CD4-positive, alpha-beta T cell treated with Interleukin-6 at 100 ng/mL for 8 hours (primary cell): ENCODE data around the gene PSMD1.
"Not testable (repeated sequence)": the region's sequence is repeated elsewhere in the genome, so short reads cannot be mapped to it uniquely, and the experiment has no call there.

Experiments used
- DNase-seq: peaks from one replicate; pipeline ENCODE4 v3.0.0-alpha.2; 2020; ENCODE audit warnings: mixed read lengths, low spot score

The PSMD1 gene

DNA sequence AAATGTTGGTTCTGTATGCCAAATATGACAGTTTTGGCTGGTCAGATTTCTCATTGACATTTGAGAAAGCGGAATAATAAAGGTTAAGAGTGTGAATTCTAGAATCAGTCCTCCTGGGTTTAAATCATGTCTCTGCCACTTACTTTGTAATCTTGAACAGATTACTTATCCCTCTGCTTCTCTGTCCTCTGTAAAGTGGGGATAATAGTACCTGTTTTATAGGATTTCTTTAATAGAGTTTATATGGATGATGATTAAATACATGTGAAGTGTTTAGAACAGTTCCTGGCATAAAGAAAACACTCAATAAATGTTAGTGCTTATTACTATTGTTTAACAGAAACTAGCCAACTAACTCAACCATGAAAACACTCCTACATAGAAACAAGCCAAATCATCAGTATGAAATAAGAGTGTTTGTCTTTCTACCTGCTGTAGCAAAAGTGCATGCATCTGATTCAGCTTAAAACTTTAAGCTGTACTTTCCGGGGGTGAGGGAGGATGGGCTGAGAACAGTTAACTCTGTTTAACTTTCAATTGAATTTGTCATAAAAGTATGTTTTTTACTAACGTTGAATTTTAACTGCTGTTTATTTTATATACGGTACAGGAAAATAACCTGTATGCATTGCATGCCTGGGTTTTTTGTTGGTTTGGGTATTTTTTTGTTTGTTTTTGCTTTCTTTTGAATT lies 61.4 kb downstream of the PSMD1 start:
- DNase-seq = no peak

DNA sequence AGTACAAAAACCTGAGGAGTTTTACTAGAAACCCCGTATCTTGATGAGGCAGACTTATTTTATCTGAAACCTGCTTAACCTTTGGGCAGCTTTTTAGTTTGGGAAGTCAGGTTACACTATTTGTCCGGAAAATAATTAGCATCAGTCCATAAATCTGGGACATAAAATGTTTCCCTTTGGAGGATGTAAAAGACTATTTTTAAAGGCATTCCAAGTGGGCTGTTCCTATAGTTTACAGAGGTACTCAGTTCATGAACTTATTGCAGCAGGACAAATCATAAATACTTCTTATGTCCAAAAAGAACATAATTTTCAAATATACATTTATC lies 61.9 kb downstream of the PSMD1 start:
- DNase-seq = no peak

DNA sequence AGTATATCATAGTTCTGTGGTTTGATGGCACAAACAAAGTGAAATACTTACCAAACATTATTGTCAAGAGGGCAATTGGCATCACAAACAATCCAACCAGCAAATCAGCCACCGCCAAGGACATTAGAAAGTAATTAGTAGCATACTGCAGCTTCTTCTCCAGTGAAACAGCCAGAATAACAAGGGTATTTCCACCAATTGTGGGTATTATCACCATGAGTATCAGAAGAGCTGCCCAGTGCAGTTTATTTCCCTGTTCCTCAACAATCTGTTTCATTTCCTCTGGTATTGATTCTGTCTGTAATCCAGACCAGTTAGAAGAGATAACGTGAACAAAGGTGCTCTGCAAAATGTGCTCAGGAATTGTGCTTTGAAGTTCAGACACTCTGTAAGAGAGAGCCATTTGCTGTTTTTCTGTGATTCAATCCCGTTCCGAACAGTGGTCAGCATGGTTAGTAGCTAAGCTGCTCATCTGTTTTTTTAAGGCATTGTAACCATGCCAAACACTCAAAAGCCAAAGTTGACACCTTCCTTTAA lies 66.8 kb downstream of the PSMD1 start:
- no peak for DNase-seq

DNA sequence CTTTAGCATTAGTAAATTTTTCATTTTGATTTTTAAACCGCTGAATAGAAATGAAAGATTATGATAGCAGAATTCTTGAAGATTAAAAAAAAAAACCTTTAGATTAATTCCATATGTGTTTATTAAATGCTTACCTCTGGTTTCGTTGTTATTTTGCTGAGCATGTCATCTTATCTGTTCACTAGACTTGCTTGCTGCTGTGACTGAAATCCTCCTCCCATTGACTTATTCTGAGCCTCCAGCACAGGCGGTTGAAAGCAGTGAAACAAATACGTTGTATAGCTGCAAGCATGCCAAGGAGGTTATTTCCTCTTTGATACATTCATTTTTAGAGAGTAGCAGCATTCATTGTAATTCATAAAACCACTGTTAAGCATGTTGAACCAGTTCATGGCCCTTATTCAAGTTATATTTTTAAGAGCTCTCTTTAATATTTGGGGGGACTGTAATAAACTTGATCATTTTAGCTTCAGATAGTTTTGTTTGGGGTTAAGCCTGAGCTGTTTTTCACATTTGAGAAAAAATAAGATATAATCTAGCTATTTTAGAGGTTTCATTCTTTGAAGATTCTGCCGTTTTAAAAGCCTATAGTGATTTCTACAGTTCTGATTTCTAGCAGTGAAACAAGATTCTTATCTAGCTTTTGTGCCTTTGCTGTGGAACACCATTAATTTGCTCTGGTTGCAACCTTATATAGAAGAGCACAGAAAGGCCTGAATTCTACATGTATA lies 68.3 kb downstream of the PSMD1 start, which contains the start of gene HTR2B:
Gene HTR2B (minus strand): TSS at position 205 of the 731 bp plus-strand sequence. CDS start 1,278 bp downstream, outside the sequence.
- DNase-seq = no peak

DNA sequence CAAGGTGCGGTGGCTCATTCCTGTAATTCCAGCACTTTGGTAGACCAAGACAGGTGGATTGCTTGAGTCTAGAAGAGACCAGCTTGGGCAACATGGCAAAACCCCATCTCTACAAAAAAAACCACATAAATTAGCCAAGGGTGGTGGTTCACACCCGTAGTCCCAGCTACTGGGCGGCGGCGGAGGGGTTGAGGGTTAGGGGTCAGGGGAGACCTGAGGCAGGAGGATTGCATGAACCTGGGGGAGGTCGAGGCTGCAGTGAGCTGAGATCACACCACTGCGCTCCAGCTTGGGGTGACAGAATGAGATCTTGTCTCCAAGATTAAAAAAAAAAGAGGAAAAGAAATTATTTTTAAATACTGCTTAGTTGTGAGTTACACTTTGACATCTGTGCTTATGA lies 69.5 kb downstream of the PSMD1 start:
- DNase-seq = no peak

DNA sequence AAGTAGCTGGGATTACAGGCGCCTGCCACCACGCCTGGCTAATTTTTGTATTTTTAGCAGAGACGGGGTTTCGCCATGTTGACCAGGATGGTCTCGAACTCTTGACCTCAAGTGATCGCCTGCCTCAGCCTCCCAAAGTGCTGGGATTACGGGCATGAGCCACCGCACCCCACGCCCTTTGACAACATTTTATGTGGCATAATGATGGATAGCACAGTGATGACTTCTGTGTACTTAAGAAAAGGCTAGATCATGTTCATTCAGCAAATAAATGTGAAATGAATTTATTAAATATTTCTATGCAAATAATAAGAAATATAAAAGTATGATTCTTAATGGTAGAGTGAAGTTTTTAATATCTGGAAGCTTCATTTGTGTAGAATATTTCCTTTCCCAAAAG lies 70.8 kb downstream of the PSMD1 start:
- DNase-seq = no peak

DNA sequence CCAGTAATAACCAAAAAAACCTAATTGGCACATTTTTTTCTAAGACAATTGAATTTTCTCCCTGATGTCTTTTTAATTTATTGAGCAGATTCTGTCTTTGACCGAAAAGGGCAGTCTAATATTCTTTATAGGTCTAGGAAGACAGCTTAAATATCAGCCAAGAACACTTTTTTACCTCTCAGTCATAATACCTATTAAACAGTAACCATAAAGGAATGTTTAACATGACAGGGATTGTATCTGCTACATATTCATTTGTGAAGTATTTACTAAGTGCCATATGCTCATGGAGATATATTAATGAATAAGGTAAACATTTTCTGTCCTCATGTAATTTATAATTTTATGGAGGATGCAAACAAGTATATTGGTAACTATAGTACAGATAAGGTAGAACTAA lies 71.3 kb downstream of the PSMD1 start:
- DNase-seq = no peak

DNA sequence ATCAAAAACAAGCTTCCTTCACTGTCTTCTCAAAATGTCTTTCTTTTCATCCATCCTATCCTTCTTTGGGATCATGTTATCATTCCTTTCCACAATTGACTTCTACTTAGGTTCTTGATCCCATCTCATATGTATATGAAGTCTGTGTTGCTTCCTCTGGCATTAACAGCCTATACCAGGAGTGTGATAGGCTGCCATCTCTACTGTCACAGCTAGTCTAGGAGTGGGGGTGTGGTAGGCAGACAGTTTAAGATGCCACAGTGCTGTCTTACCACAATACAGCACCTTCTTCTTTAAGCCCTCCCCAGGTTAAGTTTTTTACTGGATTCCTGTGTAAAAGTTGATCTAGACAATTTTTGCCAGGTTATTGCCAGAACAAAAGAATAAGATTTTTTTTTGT lies 71.9 kb downstream of the PSMD1 start:
- no peak for DNase-seq

DNA sequence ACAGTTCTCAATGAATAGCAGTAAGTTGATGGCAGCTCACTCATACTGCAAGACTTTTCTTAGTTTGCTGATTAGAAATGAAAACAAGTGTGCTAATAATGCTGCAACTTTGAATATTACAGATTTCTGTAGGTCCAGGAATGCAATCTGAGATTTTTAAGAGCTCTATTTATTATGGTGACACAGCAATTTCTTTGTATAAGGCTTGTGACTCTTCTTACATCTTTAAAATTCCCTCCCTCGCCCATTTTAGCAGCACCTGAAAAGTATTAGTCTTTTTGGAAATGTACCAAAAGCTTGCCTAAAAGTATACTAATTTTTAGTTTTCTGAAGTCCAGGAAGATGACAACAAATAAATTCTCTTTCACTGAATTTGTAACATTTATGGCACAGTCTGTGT lies 72.5 kb downstream of the PSMD1 start:
- no peak for DNase-seq

DNA sequence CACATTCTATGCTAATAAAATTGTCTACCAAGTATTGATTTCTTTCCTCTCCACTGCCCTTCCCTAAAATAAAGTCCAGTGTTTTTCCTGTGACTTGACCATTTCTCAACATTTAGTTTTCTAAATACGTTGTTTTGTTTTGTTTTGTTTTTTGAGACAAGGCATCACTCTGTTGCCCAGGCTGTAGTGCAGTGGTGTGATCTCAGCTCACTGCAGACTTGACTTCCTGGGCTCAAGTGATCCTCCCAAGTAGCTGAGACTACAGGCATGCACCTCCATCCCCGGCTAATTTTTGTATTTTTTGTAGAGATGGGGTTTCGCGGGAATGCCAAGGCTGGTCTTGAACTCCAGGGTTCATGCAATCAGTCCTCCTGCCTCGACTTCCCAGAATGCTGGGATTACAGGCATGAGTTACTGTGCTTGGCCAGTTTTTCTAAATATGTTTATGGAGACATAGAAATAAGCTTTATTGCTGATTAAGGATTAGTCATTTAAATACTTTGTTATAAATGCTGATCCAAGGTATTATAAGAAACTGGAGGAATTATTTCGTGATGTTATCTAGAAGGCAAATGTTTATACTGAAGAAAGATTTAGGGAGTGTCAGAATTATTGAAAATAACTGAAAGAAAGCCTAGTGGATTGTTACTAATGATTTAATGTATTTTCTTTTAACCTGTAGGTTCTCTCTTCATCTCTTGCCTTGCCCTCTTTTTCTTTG lies 73.8 kb downstream of the PSMD1 start:
- no peak for DNase-seq

DNA sequence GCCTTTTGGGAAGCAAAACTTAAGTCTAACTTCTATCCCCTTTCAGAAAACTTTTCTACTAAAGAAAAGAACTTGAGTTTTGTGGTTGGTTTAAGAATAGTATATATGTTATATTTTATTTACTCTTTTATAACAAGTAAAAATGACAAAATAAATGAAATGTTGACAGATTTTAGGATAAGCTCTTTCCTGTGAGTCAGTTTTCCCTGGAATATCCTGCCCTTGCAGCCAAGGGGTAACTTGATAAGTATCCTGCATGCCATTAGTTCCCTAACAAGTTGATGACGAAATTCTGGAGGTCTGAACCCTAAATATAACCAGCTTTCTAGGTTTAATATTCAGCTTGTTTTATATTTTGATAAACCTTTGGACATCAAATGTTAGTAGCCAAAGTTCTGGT lies 75.5 kb downstream of the PSMD1 start:
- no peak for DNase-seq

DNA sequence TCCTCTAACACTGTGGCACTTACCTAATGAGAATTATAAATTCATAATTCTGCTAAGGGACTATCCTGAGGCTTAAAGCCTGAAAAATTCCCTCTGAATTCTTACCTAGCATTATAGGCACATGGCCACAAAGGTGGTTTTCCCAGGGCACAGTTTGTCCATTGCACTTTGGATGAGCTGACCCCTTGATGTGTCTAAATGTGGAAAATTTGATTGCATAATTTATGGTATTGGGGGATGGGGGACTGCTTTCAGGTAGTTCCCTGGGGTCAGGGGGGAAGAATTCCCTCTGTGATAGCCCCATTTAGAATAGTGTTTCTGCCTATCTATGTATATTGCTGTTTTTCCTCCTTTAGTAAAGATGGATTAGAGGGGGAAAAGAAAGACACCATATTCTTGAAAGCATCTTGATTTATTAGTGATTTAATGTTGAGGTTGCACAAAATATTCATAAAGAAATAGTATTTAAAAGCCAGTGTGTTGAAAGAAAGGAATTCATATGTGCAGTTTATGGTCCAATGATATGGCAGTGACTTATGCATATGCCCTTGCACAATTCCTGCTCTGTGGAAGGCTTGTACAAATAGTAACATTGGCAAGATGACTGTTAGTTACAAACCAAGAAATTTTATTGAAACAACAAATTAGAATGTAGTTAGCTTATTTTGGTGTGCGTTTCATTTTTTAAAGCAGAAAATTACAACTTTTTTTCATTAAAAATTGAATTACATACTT lies 76.9 kb downstream of the PSMD1 start:
- DNase-seq = no peak

DNA sequence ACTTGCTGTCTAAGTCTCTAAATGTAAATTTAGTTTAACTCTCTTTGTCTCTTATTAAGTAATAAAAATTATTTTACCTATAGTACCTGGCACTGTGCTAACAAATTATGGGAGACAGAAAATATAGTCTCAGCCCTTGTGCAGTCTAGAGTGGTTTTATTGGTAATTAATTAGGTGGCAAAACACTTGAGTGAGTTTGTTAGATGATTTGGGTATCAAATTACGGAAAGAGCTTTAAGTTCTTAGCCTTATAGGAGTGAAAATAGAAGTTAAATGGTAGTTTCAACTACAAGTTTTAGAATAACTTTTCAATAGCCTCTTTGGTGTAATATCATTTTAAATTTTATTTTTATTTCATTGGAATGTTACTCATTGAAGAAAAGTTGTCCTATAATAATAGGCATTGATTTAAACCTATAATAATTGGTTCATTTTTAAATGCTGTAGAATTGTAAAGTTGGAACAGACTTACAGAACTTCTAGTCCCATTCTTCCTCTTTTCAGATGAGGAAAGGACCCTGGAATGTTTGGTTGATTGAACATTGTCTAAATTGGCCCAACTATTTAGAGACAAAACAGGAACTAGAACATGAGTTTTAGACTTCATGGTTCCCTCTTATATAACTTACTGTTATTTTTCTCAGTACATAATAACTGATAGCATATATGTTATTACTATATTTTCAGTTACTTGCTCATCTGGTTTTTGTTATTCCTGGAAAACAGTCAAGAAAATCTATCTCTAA lies 78.4 kb downstream of the PSMD1 start:
- no peak for DNase-seq

DNA sequence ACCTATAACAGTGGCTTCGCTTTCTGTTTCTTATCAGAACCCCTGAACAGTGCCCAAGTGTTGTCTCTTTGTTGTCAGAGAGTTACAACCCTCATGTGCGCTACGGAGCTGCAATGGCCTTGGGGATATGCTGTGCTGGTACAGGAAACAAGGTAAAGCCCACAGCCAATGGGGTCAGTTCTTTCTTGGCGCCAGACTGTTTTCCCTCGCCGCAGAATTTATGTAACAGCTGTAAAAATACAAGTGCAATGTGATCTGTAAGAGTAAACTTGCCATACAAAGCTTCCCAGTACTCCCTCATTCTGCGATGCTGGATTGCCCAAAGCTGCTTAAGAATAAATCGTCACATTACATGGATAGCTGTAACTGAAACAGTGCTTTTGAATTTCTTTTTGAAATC lies 82.0 kb downstream of the PSMD1 start:
- DNase-seq = no peak

DNA sequence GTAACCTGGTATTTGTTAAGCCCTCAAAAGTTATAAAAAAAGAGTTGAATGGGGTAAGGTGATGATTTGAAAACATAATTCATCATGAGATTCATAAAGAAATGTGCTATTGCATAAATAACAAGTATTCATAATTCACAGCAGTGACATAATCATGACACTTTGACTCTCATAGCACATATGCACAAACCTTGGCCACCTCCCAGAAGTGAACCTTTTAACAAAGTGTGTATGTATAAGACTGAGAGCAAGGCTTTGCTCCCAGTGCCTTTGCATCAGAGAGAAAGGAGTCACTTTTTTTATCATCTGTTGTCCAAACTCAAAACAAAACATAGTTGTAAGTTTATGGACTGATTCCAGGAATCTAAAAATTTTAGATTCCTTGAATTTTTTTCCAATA lies 83.1 kb downstream of the PSMD1 start:
- DNase-seq = no peak

DNA sequence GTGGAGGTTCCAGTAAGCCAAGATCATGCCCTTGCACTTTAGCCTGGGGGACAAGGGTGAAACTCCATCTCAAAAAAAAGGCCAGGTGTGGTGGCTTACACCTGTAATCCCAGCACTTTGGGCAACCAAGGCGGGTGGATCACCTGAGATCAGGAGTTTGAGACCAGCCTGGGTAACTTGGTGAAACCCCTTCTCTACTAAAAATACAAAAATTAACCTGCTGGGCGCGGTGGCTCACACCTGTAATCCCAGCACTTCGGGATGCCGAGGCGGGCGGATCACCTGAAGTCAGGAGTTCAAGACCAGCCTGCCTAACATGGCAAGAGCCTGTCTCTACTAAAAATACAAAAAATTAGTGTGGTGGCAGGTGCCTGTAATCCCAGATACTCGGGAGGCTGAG lies 84.1 kb downstream of the PSMD1 start:
- not testable (repeated sequence) for DNase-seq

DNA sequence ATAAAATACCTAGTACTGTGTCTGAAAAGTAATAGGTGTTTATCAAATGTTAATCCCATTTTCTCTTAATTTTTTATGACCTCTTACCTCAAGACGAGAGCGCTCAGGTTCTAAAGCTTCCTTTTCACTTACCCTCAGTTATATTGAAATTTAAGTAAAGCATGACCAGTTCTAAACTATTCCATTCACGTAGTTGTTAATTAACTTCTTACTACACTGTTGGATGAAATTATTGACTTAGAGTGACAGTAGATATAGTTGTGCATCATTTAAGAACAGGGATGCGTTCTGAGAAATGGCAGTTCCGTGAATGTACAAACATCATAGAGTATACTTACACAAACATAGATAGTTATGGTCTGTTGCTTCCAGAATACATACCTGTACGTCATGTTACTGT lies 88.2 kb downstream of the PSMD1 start:
- no peak for DNase-seq

DNA sequence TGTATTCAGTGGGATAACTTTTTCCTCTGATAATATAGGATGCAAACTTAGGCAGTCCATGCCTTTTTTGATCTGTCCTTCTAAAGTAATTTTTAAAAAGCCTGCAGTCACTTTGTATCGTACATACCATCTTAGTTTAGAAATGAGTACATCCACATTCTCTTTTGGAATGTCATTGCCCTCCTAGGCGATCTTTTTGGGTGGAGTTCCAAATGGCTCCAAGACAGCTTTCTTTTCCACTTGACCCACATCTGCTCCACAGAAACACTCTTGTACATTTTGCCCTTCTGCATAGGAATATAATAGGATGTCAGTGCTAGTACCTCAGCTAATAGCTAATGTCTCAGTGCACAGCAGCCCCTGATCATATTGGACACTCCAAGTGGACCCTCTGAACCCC lies 90.0 kb downstream of the PSMD1 start:
- no peak for DNase-seq

DNA sequence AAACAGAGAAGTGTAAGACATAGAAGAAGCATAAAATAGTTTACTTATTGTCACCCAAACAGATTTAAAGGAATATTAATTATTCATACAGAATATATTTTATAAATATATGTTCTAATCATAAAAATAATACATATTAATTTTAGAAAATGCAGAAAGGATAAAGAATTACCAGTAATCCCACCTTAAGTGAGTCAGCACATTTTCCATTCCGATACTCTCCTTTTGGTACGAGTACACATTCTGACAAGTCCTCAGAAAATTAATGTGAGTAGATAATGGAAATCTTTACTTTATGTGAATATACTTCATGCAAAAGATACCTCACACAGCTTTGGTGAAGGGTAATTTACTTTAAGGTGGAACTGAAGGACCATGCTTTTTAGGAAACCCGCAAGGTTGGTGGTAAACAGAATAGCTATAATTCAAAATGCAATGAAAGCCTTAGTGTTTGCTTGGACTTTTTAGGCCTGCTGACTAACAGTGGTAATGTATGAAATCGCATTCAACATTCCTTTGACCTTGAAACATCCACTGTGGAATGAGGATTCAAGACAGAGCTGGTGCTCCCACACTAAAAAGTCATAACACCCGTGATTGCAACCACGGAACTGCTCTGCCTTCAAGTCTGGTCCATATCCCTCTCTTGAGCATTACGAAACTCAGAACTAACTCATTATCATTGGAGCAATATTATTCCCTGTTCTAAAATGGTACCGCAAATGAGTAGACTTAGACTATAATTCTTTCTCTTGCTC lies 96.3 kb downstream of the PSMD1 start:
- no peak for DNase-seq

DNA sequence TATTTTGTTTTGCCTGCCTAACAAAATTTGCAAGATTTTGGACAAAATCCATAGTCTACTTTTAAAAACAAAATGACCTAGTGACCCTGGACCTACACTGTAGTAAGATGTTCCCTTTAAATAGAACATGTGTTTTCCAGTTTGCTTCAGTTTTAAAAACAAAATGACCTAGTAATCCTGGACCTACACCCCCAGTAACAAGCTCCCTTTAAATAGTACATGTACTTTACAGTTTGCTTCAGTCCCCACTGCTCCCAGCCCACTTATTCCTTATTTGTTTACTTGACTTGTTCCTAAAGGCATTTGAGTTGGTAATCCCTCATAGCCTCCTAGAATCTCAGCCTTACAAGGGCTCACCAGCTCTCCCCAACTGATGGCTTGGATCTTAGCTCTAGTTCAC lies 102.6 kb downstream of the PSMD1 start:
- no peak for DNase-seq

DNA sequence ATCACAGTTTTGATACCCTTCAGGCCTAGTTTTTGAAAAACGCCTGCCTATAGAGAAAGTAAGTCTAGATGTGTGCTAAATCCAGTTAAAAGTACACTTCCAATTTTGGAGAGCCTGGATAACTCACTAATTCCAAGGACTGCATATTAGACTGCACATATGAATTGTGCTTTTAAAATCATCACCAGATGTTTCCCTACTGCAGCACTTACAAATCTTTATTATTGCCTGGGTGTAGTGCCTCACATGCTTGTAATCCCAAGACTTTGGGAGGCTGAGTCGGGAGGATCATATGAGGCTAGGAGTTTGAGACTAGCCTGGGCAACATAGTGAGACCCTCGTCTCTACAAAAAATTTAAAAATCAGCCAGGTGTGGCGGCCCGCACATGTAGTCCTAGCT lies 104.0 kb downstream of the PSMD1 start:
- DNase-seq = no peak
